T-cell (primary cell): ENCODE results near the gene ZBTB24. TPM values are rescaled to one million over a fixed set of nuclear protein-coding genes. Genes with fewer than 3 reads are reported as not detected.

Source experiments
- ATAC-seq, 4 experiments: fragments of 200-7000 bp in 3 of 4; fragments of 150-1000 bp in 1 of 4; cut with Tn5 transposase; replicated peaks in 1 of 4; 1 replicate in 3 of 4; 2 replicates in 1 of 4; pipeline ENCODE4 v1.10.0; 2021; ENCODE audit warnings: moderate library complexity in 3 of 4, mild to moderate bottlenecking in 2 of 4, moderate number of reproducible peaks in 1 of 4
- CTCF ChIA-PET, 2 donors: fragments of 300-600 bp; sonication (Branson Sonifier 250); formaldehyde crosslinking; loops; one replicate each; lab custom pipeline; 2022; ENCODE audit warnings: antibody characterized with exemption in 2 of 2; lab: Charles Lee
- POLR2A ChIA-PET, 2 donors: fragments of 300-600 bp; sonication (Branson Sonifier 250); formaldehyde crosslinking; loops; one replicate each; lab custom pipeline; 2022; ENCODE audit warnings: antibody characterized with exemption in 2 of 2; lab: Charles Lee
- DNase-seq, 35 experiments: peaks; one replicate each; pipeline versions ENCODE4 v3.0.0 to v3.0.0-alpha.2; 2013 to 2023
- H3K27ac ChIP-seq: one replicate; pipeline ENCODE4 v1.5.1; 2013; ENCODE audit warnings: low read length
- H3K27me3 ChIP-seq, 2 experiments: replicated peaks in 1 of 2; 1 replicate in 1 of 2; 2 replicates in 1 of 2; pipeline versions ENCODE4 v1.6.1 to v1.7.0; 2013; ENCODE audit warnings: low read length in 1 of 2, mixed read lengths in 1 of 2; ENCODE audit not compliant: control insufficient read depth in 2 of 2, insufficient read depth in 2 of 2; ENCODE audit errors: extremely low read depth in 1 of 2
- H3K36me3 ChIP-seq, 2 donors: 1 replicate in 1 of 2; 2 replicates in 1 of 2; pipeline versions ENCODE4 v1.6.1 to v1.7.0; 2013; ENCODE audit warnings: low read length in 1 of 2; ENCODE audit not compliant: control insufficient read depth in 2 of 2, insufficient read depth in 1 of 2; ENCODE audit errors: extremely low read depth in 1 of 2
- H3K4me1 ChIP-seq, 2 experiments: 1 replicate in 1 of 2; 2 replicates in 1 of 2; pipeline versions ENCODE4 v1.6.1 to v1.7.0; 2013; ENCODE audit warnings: low read length in 2 of 2, mixed read lengths in 1 of 2; ENCODE audit not compliant: insufficient read depth in 2 of 2, control insufficient read depth in 1 of 2; ENCODE audit errors: extremely low read depth in 1 of 2
- H3K4me3 ChIP-seq, 2 donors: 1 replicate in 1 of 2; 2 replicates in 1 of 2; pipeline versions ENCODE4 v1.5.1 to v1.7.0; 2013; ENCODE audit warnings: mild to moderate bottlenecking in 2 of 2, low read length in 1 of 2, moderate library complexity in 1 of 2; ENCODE audit not compliant: control insufficient read depth in 1 of 2; ENCODE audit errors: extremely low read depth in 1 of 2
- H3K9me3 ChIP-seq: 2 replicates; pipeline ENCODE4 v1.7.0; 2013
- H3K27ac Mint-ChIP-seq, 2 donors: one replicate each; pipeline ENCODE4 v1.8.0; 2020 to 2021; ENCODE audit warnings: mild to moderate bottlenecking in 2 of 2, mixed read lengths in 2 of 2
- H3K27me3 Mint-ChIP-seq, 2 donors: one replicate each; pipeline ENCODE4 v1.8.0; 2021 to 2022; ENCODE audit warnings: mixed read lengths in 2 of 2
- H3K36me3 Mint-ChIP-seq: one replicate; pipeline ENCODE4 v1.8.0; 2021; ENCODE audit warnings: mixed read lengths
- H3K4me1 Mint-ChIP-seq, 3 donors: one replicate each; pipeline ENCODE4 v1.8.0; 2020 to 2022; ENCODE audit warnings: mixed read lengths in 3 of 3, mild to moderate bottlenecking in 1 of 3
- H3K4me3 Mint-ChIP-seq, 3 donors: one replicate each; pipeline ENCODE4 v1.8.0; 2020 to 2022; ENCODE audit warnings: mild to moderate bottlenecking in 3 of 3, mixed read lengths in 3 of 3, moderate library complexity in 3 of 3
- H3K9me3 Mint-ChIP-seq, 3 donors: one replicate each; pipeline ENCODE4 v1.8.0; 2020 to 2022; ENCODE audit warnings: mixed read lengths in 3 of 3
- WGBS: methylation state at CpG from one replicate; pipeline ENCODE4 v1.1.5; 2013; ENCODE audit warnings: missing lambda C conversion rate; ENCODE audit not compliant: insufficient coverage; 5-methylcytosine and 5-hydroxymethylcytosine counted together
- total RNA-seq, 35 experiments: library from RNA in 6 of 35; stranded (reverse) in 6 of 35; fragments of 120-200 nt in 1 of 35; gene quantifications; one replicate each; pipeline versions ENCODE4 v1.2.1 to v1.2.4 and lab custom pipeline; 2013 to 2026

ZBTB24 gene
- total RNA-seq, 5 donors from 2014 or later (not counting 1 experiment from before 2014, with no cell fraction given) = 14.1 to 21.2 (median 19.5) TPM

- H3K4me3 Mint-ChIP-seq = peak overlapping the region in 1 of 3 donors; percentile 47
Measured at GRCh38 chr6:109447878-109448555, 35.0 kb downstream of the ZBTB24 start.

GRCh38 chr6:109447087-109447486 is 35.9 kb downstream of the ZBTB24 start:
- Histone ChIP-seq H3K4me3 (no peak overlapping the region), H3K27me3 (no peaks in the 10 kb centered on the region), H3K27ac (no peak overlapping the region), H3K4me1 (peaks cover 5 to 45% of the 10 kb centered on the region in 2 experiments), H3K36me3 (peaks cover 8 to 54% of the 10 kb centered on the region in 2 donors), H3K9me3 (no peaks in the 10 kb centered on the region)
- peaks cover 24% of the 10 kb centered on the region for H3K36me3 Mint-ChIP-seq
- H3K4me1 Mint-ChIP-seq = peaks cover 38 to 50% (median 45%) of the 10 kb centered on the region in 3 donors
- ATAC-seq (no peak), DNase-seq (no peak)
- no peak overlapping the region for H3K4me3 Mint-ChIP-seq
- no peaks in the 10 kb centered on the region for H3K9me3 Mint-ChIP-seq
- ChIA-PET POLR2A (interaction anchor here (0.6 to 1.1 kb wide), 2 partner anchors 8 to 861 kb away, joined by 3 read pairs; partner anchors contain the start of gene MICAL1 (in 1 of the 2)), CTCF (interaction anchor here in 1 of 2 donors (1.4 kb wide), 1 partner anchor 11 kb away, joined by 3 read pairs; no protein-coding TSS in a partner anchor)
- WGBS = 83% methylated on average over 6 of the region's 10 CpGs
- peak overlapping the region in 1 of 2 donors; percentile 56 for H3K27ac Mint-ChIP-seq
- no peaks in the 10 kb centered on the region for H3K27me3 Mint-ChIP-seq

More at GRCh38 chr6:109447878-109448555, 35.0 kb downstream of the ZBTB24 start:
- Histone ChIP-seq H3K4me1 (peaks cover 5 to 45% of the 10 kb centered on the region in 2 experiments), H3K27ac (no peak overlapping the region), H3K4me3 (no peak overlapping the region), H3K36me3 (peaks cover 8 to 52% of the 10 kb centered on the region in 2 donors), H3K27me3 (no peaks in the 10 kb centered on the region), H3K9me3 (no peaks in the 10 kb centered on the region)
- ATAC-seq = no peak
- peak overlapping the region; percentile 80 to 83 for H3K27ac Mint-ChIP-seq
- DNase-seq = no peak
- H3K36me3 Mint-ChIP-seq = peaks cover 24% of the 10 kb centered on the region
- WGBS = 86% methylated on average over 3 of the region's 8 CpGs
- ChIA-PET CTCF (interaction anchor here in 1 of 2 donors (1.4 kb wide), 1 partner anchor 10 kb away, joined by 3 read pairs; no protein-coding TSS in a partner anchor), POLR2A (interaction anchor here in 1 of 2 donors (0.7 kb wide), 2 partner anchors 12 to 85 kb away, joined by 3 to 4 read pairs; no protein-coding TSS in a partner anchor)
- H3K27me3 Mint-ChIP-seq = no peaks in the 10 kb centered on the region
- peaks cover 34 to 49% (median 43%) of the 10 kb centered on the region in 3 donors for H3K4me1 Mint-ChIP-seq
- no peaks in the 10 kb centered on the region for H3K9me3 Mint-ChIP-seq

GRCh38 chr6:109446541-109446940 is 36.5 kb downstream of the ZBTB24 start:
- H3K36me3 Mint-ChIP-seq = peaks cover 20% of the 10 kb centered on the region
- Histone ChIP-seq H3K4me3 (no peak overlapping the region), H3K4me1 (peaks cover 5 to 49% of the 10 kb centered on the region in 2 experiments), H3K9me3 (no peaks in the 10 kb centered on the region), H3K36me3 (peaks cover 8 to 48% of the 10 kb centered on the region in 2 donors), H3K27me3 (no peaks in the 10 kb centered on the region), H3K27ac (no peak overlapping the region)
- 60% methylated on average over 1 of the region's 8 CpGs for WGBS
- peak overlapping the region; percentile 56 to 67 for H3K27ac Mint-ChIP-seq
- CTCF ChIA-PET = interaction anchor here in 1 of 2 donors (1.4 kb wide), 1 partner anchor 11 kb away, joined by 3 read pairs; no protein-coding TSS in a partner anchor
- DNase-seq = no peak
- no peaks in the 10 kb centered on the region for H3K27me3 Mint-ChIP-seq
- peaks cover 42 to 50% (median 50%) of the 10 kb centered on the region in 3 donors for H3K4me1 Mint-ChIP-seq
- no peak overlapping the region for H3K4me3 Mint-ChIP-seq
- POLR2A ChIA-PET = interaction anchor here (0.6 to 1.1 kb wide), 2 partner anchors 9 to 860 kb away, joined by 3 read pairs; partner anchors contain the start of gene MICAL1 (in 1 of the 2)
- ATAC-seq = no peak
- H3K9me3 Mint-ChIP-seq = no peaks in the 10 kb centered on the region

GRCh38 chr6:109446072-109446471 is 36.9 kb downstream of the ZBTB24 start:
- DNase-seq (no peak), ATAC-seq (no peak)
- Mint-ChIP-seq H3K36me3 (peaks cover 19% of the 10 kb centered on the region), H3K4me3 (no peak overlapping the region), H3K4me1 (peaks cover 47 to 55% (median 54%) of the 10 kb centered on the region in 3 donors), H3K9me3 (no peaks in the 10 kb centered on the region), H3K27ac (peak overlapping the region in 1 of 2 donors; percentile 56), H3K27me3 (no peaks in the 10 kb centered on the region)
- Histone ChIP-seq H3K36me3 (peaks cover 8 to 45% of the 10 kb centered on the region in 2 donors), H3K4me3 (no peak overlapping the region), H3K9me3 (no peaks in the 10 kb centered on the region), H3K4me1 (peaks cover 5 to 50% of the 10 kb centered on the region in 2 experiments), H3K27ac (no peak overlapping the region), H3K27me3 (no peaks in the 10 kb centered on the region)
- CTCF ChIA-PET = interaction anchor here in 1 of 2 donors (0.5 kb wide), 1 partner anchor 80 kb away, joined by 3 read pairs; no protein-coding TSS in a partner anchor
- POLR2A ChIA-PET = interaction anchor here in 1 of 2 donors (0.6 to 1.1 kb wide), 2 partner anchors 9 to 60 kb away, joined by 3 read pairs; partner anchors contain the start of gene MICAL1
- 96% methylated on average over 13 of the region's 15 CpGs for WGBS

- Mint-ChIP-seq H3K36me3 (peaks cover 16% of the 10 kb centered on the region), H3K27me3 (no peaks in the 10 kb centered on the region), H3K4me1 (peaks cover 41 to 49% (median 49%) of the 10 kb centered on the region in 3 donors), H3K4me3 (no peak overlapping the region), H3K27ac (peak overlapping the region; percentile 66 to 69), H3K9me3 (no peaks in the 10 kb centered on the region)
- ATAC-seq (no peak), DNase-seq (no peak)
- Histone ChIP-seq H3K36me3 (peaks cover 8 to 42% of the 10 kb centered on the region in 2 donors), H3K27me3 (no peaks in the 10 kb centered on the region), H3K27ac (no peak overlapping the region), H3K9me3 (no peaks in the 10 kb centered on the region), H3K4me1 (peaks cover 5 to 45% of the 10 kb centered on the region in 2 experiments), H3K4me3 (no peak overlapping the region)
- 84% methylated on average over 3 of the region's 9 CpGs for WGBS
- ChIA-PET POLR2A (interaction anchor here (0.6 to 1.0 kb wide), 2 partner anchors 8 to 423 kb away, joined by 3 to 7 read pairs; no protein-coding TSS in a partner anchor), CTCF (no interaction called here)
Measured at GRCh38 chr6:109445382-109445781, 37.6 kb downstream of the ZBTB24 start.

- Histone ChIP-seq H3K27me3 (no peaks in the 10 kb centered on the region), H3K4me3 (no peak overlapping the region), H3K4me1 (peaks cover 4 to 37% of the 10 kb centered on the region in 2 experiments), H3K9me3 (no peaks in the 10 kb centered on the region), H3K36me3 (peaks cover 8 to 40% of the 10 kb centered on the region in 2 donors), H3K27ac (no peak overlapping the region)
- ChIA-PET CTCF (interaction anchor here (0.6 to 4.1 kb wide), 4 partner anchors 12 to 1182 kb away, joined by 3 to 20 read pairs (median 5); partner anchors contain the start of genes CD164 (in 1 of the 2) and MICAL1 (in 1 of the 2)), POLR2A (interaction anchor here (0.6 to 0.7 kb wide), 3 partner anchors 10 to 77 kb away, joined by 3 to 4 read pairs (median 3); no protein-coding TSS in a partner anchor)
- Mint-ChIP-seq H3K4me1 (peaks cover 32 to 41% (median 38%) of the 10 kb centered on the region in 3 donors), H3K4me3 (no peak overlapping the region), H3K27me3 (no peaks in the 10 kb centered on the region), H3K9me3 (no peaks in the 10 kb centered on the region), H3K36me3 (peaks cover 16% of the 10 kb centered on the region), H3K27ac (peak overlapping the region in 1 of 2 donors; percentile 71)
- DNase-seq (no peak), ATAC-seq (no peak)
- 94% methylated on average over 7 of the region's 10 CpGs for WGBS
Measured at GRCh38 chr6:109443425-109443950, 39.5 kb downstream of the ZBTB24 start.
